HL-60 (cell line): Measurements from ENCODE around the gene IL4I1.

Experiments
- DNase-seq, 2 experiments: peaks; one replicate each; pipeline ENCODE4 v3.0.0-alpha.2; 2010 to 2020; ENCODE audit warnings: low read depth in 1 of 2, low spot score in 1 of 2
- H3K27ac ChIP-seq: fragments of 250-450 bp; sonication (Bioruptor Pico); replicated peaks from 2 replicates; pipeline ENCODE4 v1.5.1; 2020; ENCODE audit warnings: mild to moderate bottlenecking, moderate library complexity
- H3K27me3 ChIP-seq: fragments of 250-450 bp; sonication (Bioruptor Pico); 2 replicates; pipeline ENCODE4 v1.5.1; 2021; ENCODE audit warnings: mild to moderate bottlenecking, moderate library complexity; ENCODE audit not compliant: insufficient read depth, poor library complexity, severe bottlenecking
- H3K4me3 ChIP-seq: replicated peaks from 2 replicates; pipeline ENCODE4 v1.5.1; 2011; ENCODE audit warnings: mild to moderate bottlenecking, control low read depth, low read length; ENCODE audit not compliant: insufficient read depth
- GABPA ChIP-seq: IDR thresholded peaks from 2 replicates; pipeline ENCODE4 v1.6.1; 2012; ENCODE audit warnings: low read depth
- POLR2AphosphoS5 ChIP-seq: IDR thresholded peaks from 2 replicates; pipeline ENCODE4 v1.6.1; 2012; ENCODE audit warnings: low read depth
- SPI1 ChIP-seq: IDR thresholded peaks from 2 replicates; pipeline ENCODE4 v1.6.1; 2012; ENCODE audit warnings: low read depth, mild to moderate bottlenecking, borderline replicate concordance
- TF ChIP-seq, protein P1 (sequence below): IDR thresholded peaks from 2 replicates; pipeline ENCODE4 v1.6.1; 2012; ENCODE audit warnings: low read depth; ENCODE audit not compliant: insufficient replicate concordance
- TF ChIP-seq, protein P2 (sequence below): IDR thresholded peaks from one replicate; pipeline ENCODE4 v1.5.1; 2011; ENCODE audit warnings: low read length, control low read depth, inconsistent platforms; ENCODE audit not compliant: insufficient read depth

Gene IL4I1

DNA sequence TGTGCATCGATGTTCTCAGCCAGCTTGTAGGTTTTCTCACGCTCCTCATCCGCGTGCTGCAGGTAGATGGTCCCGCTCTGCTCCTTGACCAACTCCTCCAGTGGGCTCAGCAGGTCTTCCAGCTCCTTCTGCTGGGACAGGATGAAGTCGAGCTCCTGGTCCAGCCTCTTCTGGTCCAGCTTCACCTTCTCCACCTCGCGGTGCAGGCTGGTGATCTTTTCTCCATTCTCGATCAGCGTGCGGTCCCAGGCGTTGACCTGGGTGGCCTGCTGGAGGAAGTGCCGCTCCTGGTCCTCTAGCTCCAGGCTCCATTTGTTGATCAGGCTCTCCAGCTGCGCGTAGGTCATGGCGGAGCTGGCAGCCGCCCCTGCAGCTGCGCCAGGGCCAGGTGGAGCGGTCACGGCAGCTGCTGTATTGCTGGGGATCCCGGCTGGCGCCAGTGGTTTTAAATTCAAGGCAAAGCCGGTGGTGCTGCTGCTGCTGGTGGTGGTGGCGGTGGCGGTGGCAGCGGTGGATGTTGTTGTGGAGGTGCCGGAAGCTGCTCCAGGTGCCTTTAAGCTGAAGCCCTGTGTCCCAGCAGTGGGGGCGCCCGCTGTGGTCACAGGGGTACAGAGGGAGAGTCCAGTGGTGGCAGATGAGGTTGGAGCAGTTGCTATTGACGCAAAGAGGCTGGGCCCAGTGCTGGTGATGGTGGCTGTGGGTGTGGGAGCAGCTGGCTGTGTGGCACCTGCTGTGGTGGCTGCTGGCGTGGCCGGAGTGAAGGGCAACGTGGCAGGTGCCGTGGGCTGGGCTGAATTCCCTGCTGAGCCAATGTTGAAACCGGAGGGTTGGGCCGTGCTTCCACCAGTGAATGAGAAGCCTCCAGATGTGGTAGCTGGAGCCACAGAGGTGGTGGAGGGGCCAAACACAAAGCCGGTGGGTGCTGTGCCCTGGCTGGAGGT lies 12.1 kb upstream of the IL4I1 start:
- no peak for DNase-seq
- TF ChIP-seq POLR2AphosphoS5 (peak; percentile 50; the same call in 1 of the 2 replicates), GABPA (no peak)
- H3K4me3 ChIP-seq, result no peak overlapping the region

DNA sequence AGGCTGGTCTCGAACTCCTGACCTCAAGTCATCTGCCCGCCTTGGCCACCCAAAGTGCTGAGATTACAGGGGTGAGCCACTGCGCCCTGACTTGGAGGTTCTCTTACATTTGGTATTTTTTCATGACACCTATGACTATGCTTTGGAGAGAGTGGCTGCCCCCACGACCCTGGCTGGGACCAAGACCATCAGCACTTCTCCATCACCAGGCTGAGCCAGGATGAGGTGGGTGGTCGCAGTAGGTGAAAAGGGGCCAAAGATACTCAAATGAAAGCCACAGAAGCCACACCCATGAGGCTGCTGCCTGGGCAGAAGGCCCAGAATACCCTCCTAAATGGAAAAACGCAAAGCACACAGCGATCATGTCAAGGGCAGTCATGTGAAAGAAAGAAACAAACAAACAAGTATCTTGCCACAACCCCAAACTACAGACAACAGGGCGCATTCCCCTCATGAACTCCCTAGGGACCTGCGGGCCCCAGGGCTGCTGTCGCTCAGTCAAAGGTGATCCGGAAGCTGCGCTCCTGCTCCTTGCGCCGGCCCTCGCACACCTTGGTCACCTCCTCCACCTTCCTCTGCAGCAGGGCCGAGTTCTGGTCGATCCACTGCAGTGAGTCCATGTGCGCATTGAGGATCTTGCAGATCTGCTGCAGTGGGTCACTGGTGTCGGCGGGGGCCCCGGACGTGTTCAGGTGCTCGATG lies 11.2 kb upstream of the IL4I1 start:
- Histone ChIP-seq H3K27ac (no peak overlapping the region), H3K27me3 (no peaks in the 10 kb centered on the region), H3K4me3 (no peak overlapping the region)
- no peak for TF ChIP-seq POLR2AphosphoS5
- TF ChIP-seq SPI1, result no peak
- TF ChIP-seq, protein P1, sequence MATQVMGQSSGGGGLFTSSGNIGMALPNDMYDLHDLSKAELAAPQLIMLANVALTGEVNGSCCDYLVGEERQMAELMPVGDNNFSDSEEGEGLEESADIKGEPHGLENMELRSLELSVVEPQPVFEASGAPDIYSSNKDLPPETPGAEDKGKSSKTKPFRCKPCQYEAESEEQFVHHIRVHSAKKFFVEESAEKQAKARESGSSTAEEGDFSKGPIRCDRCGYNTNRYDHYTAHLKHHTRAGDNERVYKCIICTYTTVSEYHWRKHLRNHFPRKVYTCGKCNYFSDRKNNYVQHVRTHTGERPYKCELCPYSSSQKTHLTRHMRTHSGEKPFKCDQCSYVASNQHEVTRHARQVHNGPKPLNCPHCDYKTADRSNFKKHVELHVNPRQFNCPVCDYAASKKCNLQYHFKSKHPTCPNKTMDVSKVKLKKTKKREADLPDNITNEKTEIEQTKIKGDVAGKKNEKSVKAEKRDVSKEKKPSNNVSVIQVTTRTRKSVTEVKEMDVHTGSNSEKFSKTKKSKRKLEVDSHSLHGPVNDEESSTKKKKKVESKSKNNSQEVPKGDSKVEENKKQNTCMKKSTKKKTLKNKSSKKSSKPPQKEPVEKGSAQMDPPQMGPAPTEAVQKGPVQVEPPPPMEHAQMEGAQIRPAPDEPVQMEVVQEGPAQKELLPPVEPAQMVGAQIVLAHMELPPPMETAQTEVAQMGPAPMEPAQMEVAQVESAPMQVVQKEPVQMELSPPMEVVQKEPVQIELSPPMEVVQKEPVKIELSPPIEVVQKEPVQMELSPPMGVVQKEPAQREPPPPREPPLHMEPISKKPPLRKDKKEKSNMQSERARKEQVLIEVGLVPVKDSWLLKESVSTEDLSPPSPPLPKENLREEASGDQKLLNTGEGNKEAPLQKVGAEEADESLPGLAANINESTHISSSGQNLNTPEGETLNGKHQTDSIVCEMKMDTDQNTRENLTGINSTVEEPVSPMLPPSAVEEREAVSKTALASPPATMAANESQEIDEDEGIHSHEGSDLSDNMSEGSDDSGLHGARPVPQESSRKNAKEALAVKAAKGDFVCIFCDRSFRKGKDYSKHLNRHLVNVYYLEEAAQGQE, result no peak
- TF ChIP-seq, protein P2, sequence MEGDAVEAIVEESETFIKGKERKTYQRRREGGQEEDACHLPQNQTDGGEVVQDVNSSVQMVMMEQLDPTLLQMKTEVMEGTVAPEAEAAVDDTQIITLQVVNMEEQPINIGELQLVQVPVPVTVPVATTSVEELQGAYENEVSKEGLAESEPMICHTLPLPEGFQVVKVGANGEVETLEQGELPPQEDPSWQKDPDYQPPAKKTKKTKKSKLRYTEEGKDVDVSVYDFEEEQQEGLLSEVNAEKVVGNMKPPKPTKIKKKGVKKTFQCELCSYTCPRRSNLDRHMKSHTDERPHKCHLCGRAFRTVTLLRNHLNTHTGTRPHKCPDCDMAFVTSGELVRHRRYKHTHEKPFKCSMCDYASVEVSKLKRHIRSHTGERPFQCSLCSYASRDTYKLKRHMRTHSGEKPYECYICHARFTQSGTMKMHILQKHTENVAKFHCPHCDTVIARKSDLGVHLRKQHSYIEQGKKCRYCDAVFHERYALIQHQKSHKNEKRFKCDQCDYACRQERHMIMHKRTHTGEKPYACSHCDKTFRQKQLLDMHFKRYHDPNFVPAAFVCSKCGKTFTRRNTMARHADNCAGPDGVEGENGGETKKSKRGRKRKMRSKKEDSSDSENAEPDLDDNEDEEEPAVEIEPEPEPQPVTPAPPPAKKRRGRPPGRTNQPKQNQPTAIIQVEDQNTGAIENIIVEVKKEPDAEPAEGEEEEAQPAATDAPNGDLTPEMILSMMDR, result no peak
- TF ChIP-seq GABPA, result no peak
- no peak for DNase-seq

More for the DNA sequence above, 12.1 kb upstream of the IL4I1 start:
- H3K27ac ChIP-seq, result no peak overlapping the region
- H3K27me3 ChIP-seq, result no peaks in the 10 kb centered on the region

DNA sequence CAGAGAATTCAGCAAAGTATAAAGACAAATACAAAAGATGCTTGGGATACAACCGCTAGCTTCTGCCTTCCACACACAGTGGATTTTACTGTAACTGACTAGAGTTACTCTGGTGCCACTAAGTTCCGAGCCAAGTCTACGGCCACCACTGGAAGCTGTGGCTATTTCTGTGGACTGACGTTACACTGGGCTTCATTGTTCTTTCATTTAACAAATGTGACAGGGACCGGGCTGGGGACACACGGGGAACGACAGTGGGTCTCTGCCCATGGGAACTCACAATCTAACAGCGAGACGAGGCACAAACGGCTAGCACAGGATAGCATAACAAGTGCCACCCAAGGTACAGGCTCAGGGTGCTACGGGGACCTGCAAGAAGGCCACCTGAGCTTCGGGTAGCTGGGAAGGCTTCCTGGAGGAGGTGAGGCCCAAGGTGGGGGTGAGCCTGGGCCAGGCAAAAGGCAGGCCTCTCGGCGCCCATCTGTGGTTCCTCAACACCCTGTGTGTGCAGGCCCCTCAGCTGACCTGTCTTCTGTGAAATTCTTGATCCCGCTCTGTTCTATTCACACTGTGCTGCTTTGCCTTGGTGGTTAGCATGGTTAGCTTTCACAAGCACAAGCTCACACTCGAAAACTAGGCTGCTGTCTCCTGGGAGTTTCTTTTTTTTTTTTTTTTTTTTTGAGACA lies 10.3 kb upstream of the IL4I1 start:
- H3K4me3 ChIP-seq, result no peak overlapping the region
- H3K27ac ChIP-seq, result no peak overlapping the region
- no peak for DNase-seq
- no peaks in the 10 kb centered on the region for H3K27me3 ChIP-seq
- TF ChIP-seq POLR2AphosphoS5 (peak; percentile 13; the same call in 1 of the 2 replicates), SPI1 (no peak)
- TF ChIP-seq, protein P1, result no peak

DNA sequence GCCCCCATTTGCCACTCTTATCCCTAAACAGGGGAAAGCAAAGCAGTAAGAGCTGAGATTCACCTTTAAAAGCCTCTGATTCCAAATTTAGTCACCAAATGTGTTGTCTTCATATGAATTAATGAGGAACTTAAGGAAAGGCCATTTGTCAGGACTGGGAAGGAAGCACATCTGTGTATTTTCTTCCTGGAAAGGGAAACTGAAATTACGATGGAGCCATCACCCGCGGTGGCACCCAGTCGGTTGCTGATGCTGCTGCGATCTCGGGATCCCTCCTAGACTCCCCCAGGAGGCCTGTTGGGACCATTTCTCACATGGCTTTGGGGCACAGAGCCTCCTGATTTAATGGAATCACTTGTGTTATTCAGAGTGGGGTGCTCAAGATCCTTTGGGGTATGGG lies 7.4 kb upstream of the IL4I1 start:
- no peak overlapping the region for H3K4me3 ChIP-seq
- TF ChIP-seq SPI1 (no peak), POLR2AphosphoS5 (no peak), GABPA (no peak)
- TF ChIP-seq, protein P1, result no peak
- TF ChIP-seq, protein P2, result no peak
- no peak overlapping the region for H3K27ac ChIP-seq
- DNase-seq, result no peak
- no peaks in the 10 kb centered on the region for H3K27me3 ChIP-seq
